ENCODE results near the gene CELA3A. TPM values are rescaled to one million over a fixed set of nuclear protein-coding genes. Genes with fewer than 3 reads are reported as not detected.
A peak's percentile ranks its signal among the peaks of the same experiment; 100 is the strongest.
"Not testable (repeated sequence)": the region's sequence is repeated elsewhere in the genome, so short reads cannot be mapped to it uniquely, and the experiment has no call there.

The CELA3A gene
- total and polyA plus RNA-seq, 10 of the 15 experiments (the other 5 are each of a cell fraction or from before 2014, with no cell fraction given): 7.6 TPM; not detected in 9

- BruUV-seq (replicated peaks); FAIRE-seq; intact Hi-C loops (cut with micrococcal nuclease; ENCODE audit: unreplicated experiment); CTCF ChIA-PET; H3K27me3 ChIP-seq (replicated peaks in 1 of 2; ENCODE audit: control insufficient read depth in 2 of 2, insufficient read depth in 2 of 2, low read length in 1 of 2); DNase-seq (ENCODE audit: low read depth, low spot score); H3K9me3 ChIP-seq (replicated peaks; ENCODE audit: control insufficient read depth, insufficient read depth, low read length); H4K20me1 ChIP-seq (ENCODE audit: control insufficient read depth, insufficient read depth); H2AFZ ChIP-seq (ENCODE audit: control insufficient read depth, low read depth, low read length); H3K4me1 ChIP-seq (ENCODE audit: control insufficient read depth, insufficient read depth, low read length); RAD21 ChIA-PET (ENCODE audit: unreplicated experiment); H3K27ac ChIP-seq (ENCODE audit: control insufficient read depth, insufficient read depth); H3K79me2 ChIP-seq (ENCODE audit: control insufficient read depth, insufficient read depth, low read length); H3K9ac ChIP-seq (ENCODE audit: control insufficient read depth, insufficient read depth, low read length); ATAC-seq; H3K4me2 ChIP-seq (ENCODE audit: control insufficient read depth, insufficient read depth); H3K36me3 ChIP-seq (ENCODE audit: control insufficient read depth in 2 of 2, insufficient read depth in 2 of 2, low read length in 1 of 2); SMC1A ChIA-PET (ENCODE audit: uncharacterized antibody, unreplicated experiment); H3K4me3 ChIP-seq: not testable (repeated sequence)
- 63% methylated on average over 3 of the region's 3 CpGs for WGBS (ENCODE audit: insufficient coverage, insufficient replicate concordance, low lambda C conversion rate, missing lambda C conversion rate)
- POLR2A ChIA-PET: interaction anchor here (0.7 kb wide), 1 partner anchor 405 kb away, joined by 3 read pairs; no protein-coding TSS in a partner anchor
- in situ Hi-C loops (cut with MboI): loop anchor here (10.0 kb wide), 1 partner anchor 411 kb away; no protein-coding TSS in a partner anchor
These were observed 2.5 kb downstream of the CELA3A start for GRCh38 chr1:22003959-22004358.

DNA sequence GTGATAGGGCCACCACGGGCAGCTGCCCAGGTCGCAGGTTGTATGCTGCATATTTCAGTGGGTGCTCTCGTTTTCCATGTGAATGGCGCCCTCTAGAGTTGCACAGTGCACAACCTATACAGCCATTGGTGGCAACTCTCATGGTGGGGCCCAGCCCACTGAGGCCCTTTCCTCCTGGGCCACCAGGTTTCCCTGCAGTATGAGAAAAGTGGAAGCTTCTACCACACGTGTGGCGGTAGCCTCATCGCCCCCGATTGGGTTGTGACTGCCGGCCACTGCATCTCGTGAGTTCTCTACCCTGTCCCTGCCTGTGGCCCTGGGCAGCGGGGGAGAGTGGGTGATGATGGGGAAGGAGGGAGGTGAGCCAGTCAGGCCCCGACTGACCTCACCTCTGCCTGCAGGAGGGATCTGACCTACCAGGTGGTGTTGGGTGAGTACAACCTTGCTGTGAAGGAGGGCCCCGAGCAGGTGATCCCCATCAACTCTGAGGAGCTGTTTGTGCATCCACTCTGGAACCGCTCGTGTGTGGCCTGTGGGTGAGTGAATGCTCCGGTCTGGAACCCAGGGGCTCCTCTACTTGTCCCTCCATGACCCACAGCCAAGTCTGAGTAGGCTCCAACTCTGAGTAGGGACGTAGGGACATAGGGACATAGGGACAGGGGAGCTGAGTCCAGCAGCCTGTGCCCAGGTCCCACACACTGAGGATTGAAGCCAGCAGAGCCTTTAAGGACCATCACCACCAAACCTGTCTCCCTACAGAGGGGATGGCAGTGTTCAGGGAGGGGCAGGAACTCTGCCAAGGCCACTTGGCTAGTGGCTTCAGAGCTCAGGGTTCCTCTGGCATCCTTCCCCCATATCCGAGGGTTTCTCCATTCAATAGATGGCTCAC lies 4.0 kb downstream of the CELA3A start:
- FAIRE-seq; H3K9me3 ChIP-seq (replicated peaks; ENCODE audit: control insufficient read depth, insufficient read depth, low read length); H3K4me1 ChIP-seq (ENCODE audit: control insufficient read depth, insufficient read depth, low read length); H3K36me3 ChIP-seq (ENCODE audit: control insufficient read depth in 2 of 2, insufficient read depth in 2 of 2, low read length in 1 of 2); H3K4me3 ChIP-seq; H4K20me1 ChIP-seq (ENCODE audit: control insufficient read depth, insufficient read depth); H3K27ac ChIP-seq (ENCODE audit: control insufficient read depth, insufficient read depth); intact Hi-C loops (cut with micrococcal nuclease; ENCODE audit: unreplicated experiment); POLR2A ChIA-PET; H3K79me2 ChIP-seq (ENCODE audit: control insufficient read depth, insufficient read depth, low read length); H2AFZ ChIP-seq (ENCODE audit: control insufficient read depth, low read depth, low read length); SMC1A ChIA-PET (ENCODE audit: uncharacterized antibody, unreplicated experiment); H3K9ac ChIP-seq (ENCODE audit: control insufficient read depth, insufficient read depth, low read length); DNase-seq (ENCODE audit: low read depth, low spot score); H3K4me2 ChIP-seq (ENCODE audit: control insufficient read depth, insufficient read depth); BruUV-seq (replicated peaks); H3K27me3 ChIP-seq (replicated peaks in 1 of 2; ENCODE audit: control insufficient read depth in 2 of 2, insufficient read depth in 2 of 2, low read length in 1 of 2); RAD21 ChIA-PET (ENCODE audit: unreplicated experiment): not testable (repeated sequence)
- 39% methylated on average over 18 of the region's 18 CpGs for WGBS (ENCODE audit: insufficient coverage, insufficient replicate concordance, low lambda C conversion rate, missing lambda C conversion rate)
- CTCF ChIA-PET: interaction anchor here (0.7 kb wide), 2 partner anchors 25 to 39 kb away, joined by 3 to 4 read pairs; no protein-coding TSS in a partner anchor
- ATAC-seq: peak; percentile 85
- in situ Hi-C loops (cut with MboI): loop anchor here (10.0 kb wide), 1 partner anchor 409 kb away; no protein-coding TSS in a partner anchor
- TF ChIP-seq CTCF (IDR thresholded peaks at IDR 0.05 in 2 of 3, conservative IDR thresholded peaks at IDR 0.05 in 1 of 3; ENCODE audit: control insufficient read depth in 2 of 3, extremely low read depth in 1 of 3, insufficient read depth in 1 of 3, low read depth in 3 of 3, low read length in 3 of 3): peak in 2 of 3 experiments; percentile 10 to 11; a peak in 1 of 6 replicates

GRCh38 chr1:22006736-22007135 lies 5.3 kb downstream of the CELA3A start:
- POLR2A ChIA-PET; RAD21 ChIA-PET (ENCODE audit: unreplicated experiment); CTCF ChIA-PET; BruUV-seq (replicated peaks); DNase-seq (ENCODE audit: low read depth, low spot score); SMC1A ChIA-PET (ENCODE audit: uncharacterized antibody, unreplicated experiment); H3K4me3 ChIP-seq; H3K27ac ChIP-seq (ENCODE audit: control insufficient read depth, insufficient read depth); ATAC-seq; H2AFZ ChIP-seq (ENCODE audit: control insufficient read depth, low read depth, low read length); H3K4me2 ChIP-seq (ENCODE audit: control insufficient read depth, insufficient read depth); H3K4me1 ChIP-seq (ENCODE audit: control insufficient read depth, insufficient read depth, low read length); H3K9me3 ChIP-seq (replicated peaks; ENCODE audit: control insufficient read depth, insufficient read depth, low read length); H3K36me3 ChIP-seq (ENCODE audit: control insufficient read depth in 2 of 2, insufficient read depth in 2 of 2, low read length in 1 of 2); H3K9ac ChIP-seq (ENCODE audit: control insufficient read depth, insufficient read depth, low read length); H3K27me3 ChIP-seq (replicated peaks in 1 of 2; ENCODE audit: control insufficient read depth in 2 of 2, insufficient read depth in 2 of 2, low read length in 1 of 2); intact Hi-C loops (cut with micrococcal nuclease; ENCODE audit: unreplicated experiment); H4K20me1 ChIP-seq (ENCODE audit: control insufficient read depth, insufficient read depth); H3K79me2 ChIP-seq (ENCODE audit: control insufficient read depth, insufficient read depth, low read length); FAIRE-seq: not testable (repeated sequence)
- 67% methylated on average over 13 of the region's 13 CpGs for WGBS (ENCODE audit: insufficient coverage, insufficient replicate concordance, low lambda C conversion rate, missing lambda C conversion rate)
- in situ Hi-C loops (cut with MboI): loop anchor here (10.0 kb wide), 1 partner anchor 408 kb away; no protein-coding TSS in a partner anchor

Data from GM12878 (cell line).